Subcutaneous abdominal adipose tissue (tissue), 5 donors: ENCODE measurements around the gene ARF4.
A peak's percentile ranks its signal among the peaks of the same experiment; 100 is the strongest.
"Not testable (repeated sequence)": the region's sequence is repeated elsewhere in the genome, so short reads cannot be mapped to it uniquely, and the experiment has no call there.

Experiments
- H3K27ac ChIP-seq: one replicate; pipeline ENCODE4 v1.7.0; 2013; ENCODE audit warnings: low read depth, mild to moderate bottlenecking, inconsistent platforms, low read length, moderate library complexity
- H3K27me3 ChIP-seq, 5 donors: one replicate each; pipeline ENCODE4 v1.7.0; 2013; ENCODE audit warnings: low read length in 5 of 5, inconsistent platforms in 1 of 5; ENCODE audit not compliant: control insufficient read depth in 5 of 5, insufficient read depth in 4 of 5
- H3K36me3 ChIP-seq, 5 donors: one replicate each; pipeline ENCODE4 v1.7.0; 2013; ENCODE audit warnings: low read length in 5 of 5; ENCODE audit not compliant: control insufficient read depth in 5 of 5, insufficient read depth in 5 of 5
- H3K4me1 ChIP-seq, 5 donors: one replicate each; pipeline ENCODE4 v1.7.0; 2013; ENCODE audit warnings: low read length in 5 of 5, mild to moderate bottlenecking in 3 of 5, moderate library complexity in 1 of 5; ENCODE audit not compliant: control insufficient read depth in 5 of 5, insufficient read depth in 5 of 5
- H3K4me3 ChIP-seq, 5 donors: one replicate each; pipeline ENCODE4 v1.7.0; 2013; ENCODE audit warnings: low read length in 5 of 5, low read depth in 1 of 5
- H3K9ac ChIP-seq, 5 donors: one replicate each; pipeline ENCODE4 v1.7.0; 2013; ENCODE audit warnings: low read length in 5 of 5, mild to moderate bottlenecking in 4 of 5, moderate library complexity in 3 of 5
- H3K9me3 ChIP-seq, 5 donors: one replicate each; pipeline ENCODE4 v1.7.0; 2013; ENCODE audit warnings: low read length in 5 of 5; ENCODE audit not compliant: control insufficient read depth in 5 of 5
- donor health status: healthy.
- donor health status: healthy.
- donor health status: healthy.
- donor health status: healthy.
- donor health status: healthy.

ARF4 gene

GRCh38 chr3:57597127-57597923 is at the start of gene ARF4:
ARF4 (minus strand) TSS chr3:57597344; CDS start chr3:57597140, 204 bp downstream.
- no peaks in the 10 kb centered on the region for H3K9me3 ChIP-seq
- H3K27me3 ChIP-seq = no peaks in the 10 kb centered on the region
- H3K4me1 ChIP-seq = peaks cover 4 to 53% (median 44%) of the 10 kb centered on the region in 5 donors
- H3K4me3 ChIP-seq = peak within 1 kb of the TSS; percentile 99 to 100 (median 99)
- peak within 1 kb of the TSS; percentile 96 to 100 (median 99) for H3K9ac ChIP-seq
- H3K36me3 ChIP-seq = peaks cover 3 to 5% (median 4%) of the 10 kb centered on the region in 5 donors
- H3K27ac ChIP-seq = peak within 1 kb of the TSS; percentile 99

- Histone ChIP-seq H3K9me3 (no peaks in the 10 kb centered on the region), H3K27me3 (no peaks in the 10 kb centered on the region), H3K4me1 (peaks cover 0 to 4% (median 0%) of the 10 kb centered on the region in 5 donors), H3K4me3 (no peak overlapping the region), H3K9ac (no peak overlapping the region), H3K27ac (no peak overlapping the region), H3K36me3 (peaks cover 24 to 54% (median 30%) of the 10 kb centered on the region in 5 donors)
Measured at GRCh38 chr3:57646723-57647122, 49.6 kb upstream of the ARF4 start.

GRCh38 chr3:57644740-57645139 is 47.6 kb upstream of the ARF4 start:
- H3K36me3 ChIP-seq = peaks cover 26 to 65% (median 33%) of the 10 kb centered on the region in 5 donors
- H3K9me3 ChIP-seq = no peaks in the 10 kb centered on the region
- H3K27ac ChIP-seq = no peak overlapping the region
- no peaks in the 10 kb centered on the region for H3K27me3 ChIP-seq
- no peak overlapping the region for H3K4me3 ChIP-seq
- H3K4me1 ChIP-seq = peaks cover 0 to 4% (median 0%) of the 10 kb centered on the region in 5 donors
- H3K9ac ChIP-seq = no peak overlapping the region

DNA sequence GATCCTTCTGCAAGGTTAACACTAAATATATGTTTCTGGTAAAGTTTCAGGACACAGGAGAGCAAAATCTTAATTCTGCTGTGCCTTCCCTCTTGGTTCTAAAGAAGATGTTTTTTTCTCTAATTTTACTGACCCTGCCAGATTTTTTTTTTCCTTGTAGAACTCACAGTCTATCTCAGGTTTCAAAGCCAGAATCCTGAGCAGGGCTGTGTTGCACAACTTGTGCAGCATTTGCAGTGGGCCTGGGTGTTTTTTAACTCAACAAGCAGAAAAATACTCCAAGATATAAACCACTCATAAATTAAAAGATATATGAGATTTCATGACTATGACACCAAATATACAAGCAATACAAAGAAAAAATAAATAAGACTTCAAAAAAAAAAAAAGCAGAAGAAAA is 40.2 kb upstream of the ARF4 start:
- H3K4me1 ChIP-seq = peaks cover 0 to 2% (median 0%) of the 10 kb centered on the region in 5 donors
- H3K9me3 ChIP-seq = no peaks in the 10 kb centered on the region
- H3K4me3 ChIP-seq = no peak overlapping the region
- peaks cover 40 to 65% (median 44%) of the 10 kb centered on the region in 5 donors for H3K36me3 ChIP-seq
- no peak overlapping the region for H3K9ac ChIP-seq
- no peak overlapping the region for H3K27ac ChIP-seq
- H3K27me3 ChIP-seq = no peaks in the 10 kb centered on the region

GRCh38 chr3:57634259-57634658 is 37.1 kb upstream of the ARF4 start:
- not testable (repeated sequence) for H3K27ac ChIP-seq, H3K4me3 ChIP-seq, H3K9me3 ChIP-seq, H3K27me3 ChIP-seq, H3K9ac ChIP-seq, H3K4me1 ChIP-seq
- H3K36me3 ChIP-seq = peaks cover 32 to 60% (median 42%) of the 10 kb centered on the region in 5 donors

DNA sequence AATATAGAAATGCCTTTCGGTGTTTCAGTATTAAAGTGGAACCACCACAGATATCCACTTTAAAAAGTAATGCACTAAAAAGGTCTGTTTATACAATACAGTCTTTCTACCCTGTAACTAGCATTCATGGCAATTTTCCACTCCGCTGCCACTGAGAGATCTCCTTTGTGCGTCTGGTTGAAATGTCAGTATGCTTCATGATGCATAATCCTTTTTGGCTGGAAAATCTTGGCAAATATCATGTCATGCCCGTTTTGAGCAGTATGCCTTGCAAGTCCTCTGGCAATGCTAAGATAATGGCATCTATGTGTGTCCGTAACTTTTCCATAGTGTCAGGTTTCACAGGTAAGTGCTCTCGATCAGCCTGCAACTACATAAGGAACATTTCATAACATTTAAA is 30.8 kb upstream of the ARF4 start:
- Histone ChIP-seq H3K36me3 (peaks cover 31 to 74% (median 54%) of the 10 kb centered on the region in 5 donors), H3K4me3 (no peak overlapping the region), H3K27ac (no peak overlapping the region), H3K9ac (no peak overlapping the region), H3K4me1 (no peaks in the 10 kb centered on the region), H3K9me3 (no peaks in the 10 kb centered on the region), H3K27me3 (no peaks in the 10 kb centered on the region)

- H3K36me3 ChIP-seq = peaks cover 22 to 59% (median 42%) of the 10 kb centered on the region in 5 donors
Measured at GRCh38 chr3:57624801-57625200, 27.7 kb upstream of the ARF4 start.

GRCh38 chr3:57622362-57622761 is 25.2 kb upstream of the ARF4 start:
- H3K4me3 ChIP-seq = no peak overlapping the region
- no peaks in the 10 kb centered on the region for H3K4me1 ChIP-seq
- H3K36me3 ChIP-seq = peaks cover 8 to 40% (median 21%) of the 10 kb centered on the region in 5 donors
- H3K9me3 ChIP-seq = no peaks in the 10 kb centered on the region
- no peak overlapping the region for H3K27ac ChIP-seq
- H3K27me3 ChIP-seq = no peaks in the 10 kb centered on the region
- H3K9ac ChIP-seq = no peak overlapping the region

More at GRCh38 chr3:57624801-57625200, 27.7 kb upstream of the ARF4 start:
- no peak overlapping the region for H3K27ac ChIP-seq
- no peaks in the 10 kb centered on the region for H3K9me3 ChIP-seq
- no peaks in the 10 kb centered on the region for H3K4me1 ChIP-seq
- no peak overlapping the region for H3K9ac ChIP-seq
- no peak overlapping the region for H3K4me3 ChIP-seq
- H3K27me3 ChIP-seq = no peaks in the 10 kb centered on the region

- H3K27ac ChIP-seq = no peak overlapping the region
- no peaks in the 10 kb centered on the region for H3K9me3 ChIP-seq
- H3K4me1 ChIP-seq = no peaks in the 10 kb centered on the region
- H3K27me3 ChIP-seq = no peaks in the 10 kb centered on the region
- no peak overlapping the region for H3K4me3 ChIP-seq
- H3K9ac ChIP-seq = no peak overlapping the region
- H3K36me3 ChIP-seq = peaks cover 1 to 8% (median 7%) of the 10 kb centered on the region in 5 donors
Measured at GRCh38 chr3:57617739-57618138, 20.6 kb upstream of the ARF4 start.

- H3K27me3 ChIP-seq = no peaks in the 10 kb centered on the region
- no peak overlapping the region for H3K27ac ChIP-seq
- H3K9me3 ChIP-seq = no peaks in the 10 kb centered on the region
- H3K4me3 ChIP-seq = no peak overlapping the region
- H3K4me1 ChIP-seq = no peaks in the 10 kb centered on the region
- peaks cover 0 to 2% (median 0%) of the 10 kb centered on the region in 5 donors for H3K36me3 ChIP-seq
- H3K9ac ChIP-seq = no peak overlapping the region
Measured at GRCh38 chr3:57616233-57616632, 19.1 kb upstream of the ARF4 start.
